Testis (tissue), 3 donors: ENCODE results near the gene TRIM9. TPM values are rescaled to one million over a fixed set of nuclear protein-coding genes. Genes with fewer than 3 reads are reported as not detected.

ENCODE experiments used
- DNase-seq: peaks from one replicate; pipeline ENCODE4 v3.0.0-alpha.2; 2019
- H3K27ac ChIP-seq, 2 donors: fragments of 200-600 bp; sonication (generic); one replicate each; pipeline ENCODE4 v1.5.1; 2019
- H3K27me3 ChIP-seq: fragments of 200-600 bp; sonication (generic); one replicate; pipeline ENCODE4 v1.5.1; 2019
- H3K36me3 ChIP-seq: fragments of 200-600 bp; sonication (generic); one replicate; pipeline ENCODE4 v1.5.1; 2017; ENCODE audit warnings: low read depth; ENCODE audit errors: missing control alignments
- H3K4me1 ChIP-seq: fragments of 200-600 bp; sonication (generic); one replicate; pipeline ENCODE4 v1.5.1; 2019
- H3K4me3 ChIP-seq, 2 donors: fragments of 200-600 bp; sonication (generic); one replicate each; pipeline ENCODE4 v1.5.1; 2017 to 2019
- H3K9me3 ChIP-seq: fragments of 200-600 bp; sonication (generic); one replicate; pipeline ENCODE4 v1.5.1; 2017
- POLR2A ChIP-seq: fragments of 450-650 bp; IDR thresholded peaks from one replicate; pipeline ENCODE4 v1.6.1; 2017; ENCODE audit warnings: antibody characterized with exemption, mild to moderate bottlenecking, moderate library complexity
- WGBS, 2 donors: methylation state at CpG; one replicate each; pipeline ENCODE4 v1.1.5; 2018; 5-methylcytosine and 5-hydroxymethylcytosine counted together
- intact Hi-C: fragments of 100-400 bp; cut with DNase I; formaldehyde crosslinking; loops from one replicate; pipeline ENCODE4 v1.15.1; 2023; ENCODE audit warnings: low total_unique reads
- polyA plus RNA-seq: library from polyadenylated mRNA; stranded (reverse); fragments of 350-450 nt; fragmentation: Illumina TruSeq; extraction: RNeasy Lipid Tissue Mini Kit (QIAGEN cat#74804); gene quantifications from one replicate; pipeline ENCODE4 v1.2.3, GENCODE V29; 2014; ENCODE audit warnings: low read depth, low replicate concordance; ENCODE audit not compliant: insufficient read depth
- total RNA-seq, 2 donors: library from RNA; depleted of rRNA; stranded (reverse); fragments of >200 nt; gene quantifications; one replicate each; pipeline ENCODE4 v1.2.3, GENCODE V29; 2016
- TF ChIP-seq, protein P1 (sequence below), 3 experiments: fragments of 450-650 bp in 2 of 3; fragments of 200-600 bp in 1 of 3; sonication (generic) in 1 of 3; IDR thresholded peaks; one replicate each; pipeline ENCODE4 v1.5.1; 2016 to 2019; ENCODE audit warnings: antibody characterized with exemption in 3 of 3, mild to moderate bottlenecking in 2 of 3, moderate library complexity in 1 of 3

TRIM9 gene
- total and polyA plus RNA-seq, 3 donors from 2014 or later: 2.1 to 8.5 (median 6.0) TPM

- Histone ChIP-seq H3K36me3 (no peaks in the 10 kb centered on the region), H3K4me3 (no peak overlapping the region), H3K4me1 (no peaks in the 10 kb centered on the region), H3K27ac (no peak overlapping the region), H3K9me3 (no peaks in the 10 kb centered on the region), H3K27me3 (no peaks in the 10 kb centered on the region)
- TF ChIP-seq POLR2A: no peak
- TF ChIP-seq, protein P1, sequence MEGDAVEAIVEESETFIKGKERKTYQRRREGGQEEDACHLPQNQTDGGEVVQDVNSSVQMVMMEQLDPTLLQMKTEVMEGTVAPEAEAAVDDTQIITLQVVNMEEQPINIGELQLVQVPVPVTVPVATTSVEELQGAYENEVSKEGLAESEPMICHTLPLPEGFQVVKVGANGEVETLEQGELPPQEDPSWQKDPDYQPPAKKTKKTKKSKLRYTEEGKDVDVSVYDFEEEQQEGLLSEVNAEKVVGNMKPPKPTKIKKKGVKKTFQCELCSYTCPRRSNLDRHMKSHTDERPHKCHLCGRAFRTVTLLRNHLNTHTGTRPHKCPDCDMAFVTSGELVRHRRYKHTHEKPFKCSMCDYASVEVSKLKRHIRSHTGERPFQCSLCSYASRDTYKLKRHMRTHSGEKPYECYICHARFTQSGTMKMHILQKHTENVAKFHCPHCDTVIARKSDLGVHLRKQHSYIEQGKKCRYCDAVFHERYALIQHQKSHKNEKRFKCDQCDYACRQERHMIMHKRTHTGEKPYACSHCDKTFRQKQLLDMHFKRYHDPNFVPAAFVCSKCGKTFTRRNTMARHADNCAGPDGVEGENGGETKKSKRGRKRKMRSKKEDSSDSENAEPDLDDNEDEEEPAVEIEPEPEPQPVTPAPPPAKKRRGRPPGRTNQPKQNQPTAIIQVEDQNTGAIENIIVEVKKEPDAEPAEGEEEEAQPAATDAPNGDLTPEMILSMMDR (IDR thresholded peaks at IDR 0.05): no peak
- DNase-seq: peak; percentile 66
- intact Hi-C loops: no loop called here
- WGBS, 2 donors: 74 to 88% methylated on average over 4 to 5 of the region's 5 CpGs
Observed at GRCh38 chr14:50955373-50956043, 139.4 kb downstream of the TRIM9 start.

DNA sequence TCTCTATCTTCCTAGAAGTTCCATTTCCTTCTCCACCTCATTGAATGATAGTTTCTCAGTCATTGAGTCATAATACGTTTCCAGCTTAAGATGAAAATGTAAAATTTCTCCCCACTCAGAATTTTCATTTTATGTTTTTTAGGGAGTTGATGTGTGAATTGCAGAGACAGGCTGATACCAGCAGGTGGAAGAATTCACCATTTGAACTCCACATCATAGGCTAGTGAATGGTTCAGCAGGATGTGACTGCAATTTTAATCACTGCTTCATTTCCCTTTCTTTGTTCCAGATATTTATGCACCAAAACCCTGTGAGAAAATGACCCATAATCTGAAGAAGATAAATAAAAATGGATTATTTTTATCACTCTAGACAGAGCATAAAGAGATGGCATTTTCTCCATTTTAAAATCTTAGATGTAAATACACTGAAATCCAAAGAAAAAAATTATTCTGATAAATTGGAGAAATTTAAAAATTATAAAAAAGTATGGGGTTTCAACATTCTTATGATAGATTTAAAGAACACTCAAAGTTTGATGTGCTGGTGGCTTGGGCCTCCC is 140.0 kb downstream of the TRIM9 start:
- Histone ChIP-seq H3K27ac (no peak overlapping the region), H3K9me3 (no peaks in the 10 kb centered on the region), H3K4me1 (no peaks in the 10 kb centered on the region), H3K36me3 (no peaks in the 10 kb centered on the region), H3K4me3 (no peak overlapping the region), H3K27me3 (no peaks in the 10 kb centered on the region)
- WGBS, 2 donors: 25 to 39% methylated on average over 1 of the region's 1 CpG
- TF ChIP-seq POLR2A: no peak
- TF ChIP-seq, protein P1 (IDR thresholded peaks at IDR 0.05): peak; percentile 49 to 58 (median 56)
- intact Hi-C loops: no loop called here
- DNase-seq: no peak

GRCh38 chr14:50953502-50953901 is 141.4 kb downstream of the TRIM9 start:
- DNase-seq: no peak
- WGBS, 2 donors: 81 to 96% methylated on average over 1 of the region's 1 CpG
- H3K36me3 ChIP-seq: no peaks in the 10 kb centered on the region
- H3K4me3 ChIP-seq: no peak overlapping the region
- no peaks in the 10 kb centered on the region for H3K4me1 ChIP-seq
- no peak overlapping the region for H3K27ac ChIP-seq
- TF ChIP-seq POLR2A: no peak
- TF ChIP-seq, protein P1 (IDR thresholded peaks at IDR 0.05): no peak
- no peaks in the 10 kb centered on the region for H3K9me3 ChIP-seq
- intact Hi-C loops: no loop called here
- no peaks in the 10 kb centered on the region for H3K27me3 ChIP-seq

DNA sequence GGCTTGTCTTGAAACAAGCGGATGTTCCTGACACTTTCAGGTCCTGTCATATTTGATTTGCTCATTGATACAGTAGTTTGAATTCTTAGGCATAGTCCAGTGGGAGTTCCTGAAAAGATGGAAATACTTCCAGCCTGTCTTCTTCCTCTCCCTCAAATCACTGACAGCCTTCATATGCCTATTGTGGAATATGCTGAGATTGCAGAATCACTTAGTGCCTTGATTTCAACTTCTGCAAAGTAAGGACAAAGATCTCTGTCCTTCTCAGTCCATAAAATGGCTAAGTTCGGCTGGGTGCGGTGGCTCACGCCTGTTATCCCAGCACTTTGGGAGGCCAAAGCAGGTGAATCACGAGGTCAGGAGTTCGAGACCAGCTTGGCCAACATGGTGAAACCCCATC is 143.9 kb downstream of the TRIM9 start:
- 92 to 98% methylated on average over 5 to 6 of the region's 6 CpGs for WGBS, 2 donors
- Histone ChIP-seq H3K27ac (no peak overlapping the region), H3K27me3 (no peaks in the 10 kb centered on the region), H3K36me3 (no peaks in the 10 kb centered on the region), H3K4me3 (no peak overlapping the region), H3K4me1 (peaks cover 8% of the 10 kb centered on the region), H3K9me3 (no peaks in the 10 kb centered on the region)
- intact Hi-C loops: no loop called here
- DNase-seq: no peak
- TF ChIP-seq, protein P1 (IDR thresholded peaks at IDR 0.05): no peak
- no peak for TF ChIP-seq POLR2A

DNA sequence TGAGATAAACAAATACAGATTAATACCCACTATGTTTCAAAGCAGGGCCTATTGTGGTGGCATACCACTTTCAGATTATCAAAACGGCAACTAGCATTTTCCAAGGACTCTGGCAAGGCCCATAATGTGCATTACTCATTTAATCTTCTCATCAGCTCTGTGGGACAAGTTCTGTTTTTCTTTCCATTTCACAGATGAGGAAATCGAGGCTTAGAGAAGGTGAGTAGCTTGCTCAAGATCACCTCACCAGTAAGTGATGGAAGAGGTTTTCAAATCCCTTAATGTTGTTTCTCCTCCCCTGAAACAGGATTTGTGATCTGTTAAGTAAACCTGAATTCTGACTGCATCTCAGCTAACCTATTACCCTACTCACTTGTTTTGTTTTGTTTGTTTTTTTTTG is 146.7 kb downstream of the TRIM9 start:
- TF ChIP-seq POLR2A: no peak
- TF ChIP-seq, protein P1 (IDR thresholded peaks at IDR 0.05): no peak
- Histone ChIP-seq H3K36me3 (no peaks in the 10 kb centered on the region), H3K4me3 (no peak overlapping the region), H3K4me1 (peaks cover 12% of the 10 kb centered on the region), H3K27ac (peak overlapping the region in 1 of 2 donors; percentile 81), H3K27me3 (no peaks in the 10 kb centered on the region), H3K9me3 (no peaks in the 10 kb centered on the region)
- intact Hi-C loops: no loop called here
- WGBS, 2 donors: 53 to 76% methylated on average over 2 of the region's 2 CpGs
- no peak for DNase-seq
